ENCODE results near the gene KRT35. TPM values are rescaled to one million over a fixed set of nuclear protein-coding genes. Genes with fewer than 3 reads are reported as not detected.

KRT35 gene
- total RNA-seq, 1 donor from 2014 or later = not detected

DNA sequence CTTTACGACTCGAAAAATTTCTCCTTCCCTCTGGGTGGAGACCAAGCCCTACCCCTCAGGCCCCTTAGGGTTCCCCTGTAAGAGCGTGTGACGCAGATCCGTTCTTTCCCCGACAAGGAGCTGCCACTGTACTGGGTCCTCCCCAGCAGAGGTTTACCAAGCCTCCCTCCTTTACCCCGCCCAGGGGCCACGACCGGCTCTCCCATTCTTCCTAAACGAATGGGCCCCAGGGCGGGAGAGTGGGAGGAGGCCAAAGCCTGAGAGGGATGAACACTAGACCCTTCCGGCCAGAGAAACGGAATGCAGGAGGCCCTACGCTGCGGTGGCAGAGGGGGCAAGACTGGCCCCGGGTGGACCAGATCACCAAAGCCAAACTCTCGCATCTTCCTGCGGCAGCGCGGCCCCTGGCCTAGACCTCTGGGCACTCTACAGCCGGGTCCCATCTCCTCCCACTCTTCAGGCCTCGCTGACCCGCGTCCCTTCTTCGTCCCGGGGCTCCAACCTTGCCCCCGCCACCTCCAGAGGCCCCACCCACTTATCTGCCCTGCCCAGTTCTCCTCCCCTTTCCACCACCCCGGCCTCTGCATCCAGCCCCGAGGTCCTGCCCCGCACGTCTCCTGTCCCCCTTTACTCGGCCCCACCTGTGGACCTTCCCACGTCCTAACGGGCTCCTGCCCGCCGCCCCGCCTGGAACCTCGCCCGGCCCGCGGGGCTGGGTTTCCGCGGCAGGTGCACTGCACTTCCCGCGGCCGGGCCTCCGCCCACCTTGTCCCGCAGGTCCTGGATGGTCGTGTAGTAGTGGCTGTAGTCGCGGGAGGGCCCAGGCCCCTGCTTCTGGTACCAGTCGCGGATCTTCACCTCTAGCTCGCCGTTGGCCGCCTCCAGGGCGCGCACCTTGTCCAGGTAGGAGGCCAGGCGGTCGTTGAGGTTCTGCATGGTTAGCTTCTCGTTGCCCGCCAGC is 46.4 kb upstream of the KRT35 start:
- Histone ChIP-seq H3K4me1 (peaks cover 63% of the 10 kb centered on the region), H3K27me3 (no peaks in the 10 kb centered on the region), H3K4me3 (peak overlapping the region; percentile 44 to 64), H3K36me3 (peaks cover 0 to 5% of the 10 kb centered on the region in 2 donors), H3K9me3 (no peaks in the 10 kb centered on the region), H3K27ac (peak overlapping the region; percentile 87)
- DNase-seq (ENCODE audit: extremely low spot score in 2 of 2) = no peak
- intact Hi-C loops (cut with DNase I) = no loop called here
- no peak for TF ChIP-seq POLR2AphosphoS5 (IDR thresholded peaks at IDR 0.05; ENCODE audit: insufficient read depth in 1 of 2, low read depth in 1 of 2)
- TF ChIP-seq POLR2A (IDR thresholded peaks at IDR 0.05) = peak in 1 of 2 donors; percentile 5

DNA sequence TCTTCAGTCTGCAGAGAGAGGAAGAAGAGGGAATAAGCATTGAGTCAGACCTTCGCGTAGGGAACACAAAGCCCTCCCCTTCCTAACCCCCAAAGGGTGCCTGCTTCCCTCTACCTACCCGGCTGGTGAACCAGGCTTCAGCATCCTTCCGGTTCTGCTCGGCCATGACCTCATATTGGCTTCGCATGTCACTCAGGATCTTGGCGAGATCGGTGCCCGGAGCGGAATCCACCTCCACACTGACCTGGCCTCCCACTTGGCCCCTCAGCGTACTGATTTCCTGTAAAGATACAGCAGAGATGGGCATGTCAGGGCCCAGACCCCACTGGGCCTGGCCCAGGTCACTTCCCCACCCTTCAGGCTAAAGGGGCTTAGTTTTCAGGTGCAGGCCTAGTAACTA is 43.3 kb upstream of the KRT35 start:
- Histone ChIP-seq H3K36me3 (peaks cover 0 to 5% of the 10 kb centered on the region in 2 donors), H3K9me3 (no peaks in the 10 kb centered on the region), H3K27ac (peak overlapping the region; percentile 87), H3K27me3 (no peaks in the 10 kb centered on the region), H3K4me1 (peaks cover 69% of the 10 kb centered on the region), H3K4me3 (peak overlapping the region in 1 of 2 donors; percentile 10)
- no peak for TF ChIP-seq CTCF (IDR thresholded peaks at IDR 0.05)
- no peak for TF ChIP-seq POLR2AphosphoS5 (IDR thresholded peaks at IDR 0.05; ENCODE audit: insufficient read depth in 1 of 2, low read depth in 1 of 2)
- no peak for TF ChIP-seq POLR2A (IDR thresholded peaks at IDR 0.05)
- intact Hi-C loops (cut with DNase I) = no loop called here
- DNase-seq (ENCODE audit: extremely low spot score in 2 of 2) = no peak

DNA sequence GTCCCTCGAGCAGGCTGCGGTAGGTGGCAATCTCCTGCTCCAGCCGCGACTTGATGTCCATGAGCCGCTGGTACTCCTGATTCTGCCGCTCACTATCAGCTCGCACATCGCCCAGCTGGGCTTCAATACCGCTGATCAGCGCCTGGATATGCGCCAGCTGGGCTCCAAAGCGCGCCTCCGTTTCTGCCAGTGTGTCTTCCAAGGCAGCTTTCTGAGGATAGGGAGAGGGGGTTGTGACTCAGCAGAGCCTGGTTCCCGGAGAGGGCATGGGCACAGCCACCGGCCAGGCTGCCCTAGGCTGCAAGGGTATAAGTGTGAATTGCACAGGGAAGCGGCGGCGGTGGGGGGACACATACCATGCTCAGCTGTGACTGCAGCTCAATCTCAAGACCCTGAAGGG is 42.8 kb upstream of the KRT35 start:
- intact Hi-C loops (cut with DNase I) = no loop called here
- TF ChIP-seq CTCF (IDR thresholded peaks at IDR 0.05) (no peak), POLR2A (IDR thresholded peaks at IDR 0.05) (no peak), POLR2AphosphoS5 (IDR thresholded peaks at IDR 0.05; ENCODE audit: insufficient read depth in 1 of 2, low read depth in 1 of 2) (peak in 1 of 2 donors; percentile 7)
- H3K9me3 ChIP-seq = no peaks in the 10 kb centered on the region
- H3K27ac ChIP-seq = peak overlapping the region; percentile 87
- H3K27me3 ChIP-seq = no peaks in the 10 kb centered on the region
- DNase-seq (ENCODE audit: extremely low spot score in 2 of 2) = no peak
- H3K36me3 ChIP-seq = peaks cover 0 to 5% of the 10 kb centered on the region in 2 donors
- peaks cover 64% of the 10 kb centered on the region for H3K4me1 ChIP-seq
- peak overlapping the region in 1 of 2 donors; percentile 10 for H3K4me3 ChIP-seq

DNA sequence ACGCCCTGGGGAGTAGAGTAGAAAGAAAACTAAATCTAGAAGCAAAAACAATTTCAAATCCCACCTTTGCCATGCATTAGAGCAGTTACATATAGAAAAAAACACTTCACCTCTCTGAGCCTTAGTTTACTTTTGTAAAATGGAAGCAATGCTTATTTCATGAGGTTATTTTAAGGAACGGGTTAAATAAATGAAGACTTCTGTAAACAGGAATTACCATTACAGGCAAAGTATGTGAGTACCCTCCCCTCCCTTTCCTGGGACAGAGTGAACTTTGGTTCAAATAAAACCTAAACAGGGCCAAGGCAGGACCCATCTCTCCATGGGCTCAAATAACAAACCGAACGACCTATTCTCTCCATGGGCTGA is 42.3 kb upstream of the KRT35 start:
- TF ChIP-seq CTCF (IDR thresholded peaks at IDR 0.05) = no peak
- TF ChIP-seq POLR2A (IDR thresholded peaks at IDR 0.05) = no peak
- TF ChIP-seq POLR2AphosphoS5 (IDR thresholded peaks at IDR 0.05; ENCODE audit: insufficient read depth in 1 of 2, low read depth in 1 of 2) = no peak
- no peak for DNase-seq (ENCODE audit: extremely low spot score in 2 of 2)
- Histone ChIP-seq H3K4me3 (no peak overlapping the region), H3K9me3 (no peaks in the 10 kb centered on the region), H3K36me3 (peaks cover 0 to 5% of the 10 kb centered on the region in 2 donors), H3K27ac (peak overlapping the region; percentile 87), H3K4me1 (peaks cover 58% of the 10 kb centered on the region), H3K27me3 (no peaks in the 10 kb centered on the region)
- intact Hi-C loops (cut with DNase I) = no loop called here

- Histone ChIP-seq H3K4me3 (no peak overlapping the region), H3K27ac (peak overlapping the region; percentile 1), H3K36me3 (peaks cover 0 to 5% of the 10 kb centered on the region in 2 donors), H3K27me3 (no peaks in the 10 kb centered on the region), H3K9me3 (no peaks in the 10 kb centered on the region), H3K4me1 (peaks cover 52% of the 10 kb centered on the region)
- DNase-seq (ENCODE audit: extremely low spot score in 2 of 2) = no peak
- intact Hi-C loops (cut with DNase I) = no loop called here
- no peak for TF ChIP-seq POLR2A (IDR thresholded peaks at IDR 0.05)
- no peak for TF ChIP-seq POLR2AphosphoS5 (IDR thresholded peaks at IDR 0.05; ENCODE audit: insufficient read depth in 1 of 2, low read depth in 1 of 2)
- TF ChIP-seq CTCF (IDR thresholded peaks at IDR 0.05) = no peak
Observed at GRCh38 chr17:41522301-41523224, 41.6 kb upstream of the KRT35 start.
